WTC11 (cell line): ENCODE results near the gene GNG4. TPM values are rescaled to one million over a fixed set of nuclear protein-coding genes. Genes with fewer than 3 reads are reported as not detected.
"Not testable (repeated sequence)": the region's sequence is repeated elsewhere in the genome, so short reads cannot be mapped to it uniquely, and the experiment has no call there.

ENCODE experiments used
- ATAC-seq: fragments of 200-7000 bp; cut with Tn5 transposase; 2 replicates; pipeline ENCODE4 v1.10.0; 2021; ENCODE audit warnings: mild to moderate bottlenecking, moderate library complexity
- CTCF ChIA-PET: fragments of 300-600 bp; sonication (Branson Sonifier 250); formaldehyde crosslinking; loops from one replicate; lab custom pipeline; 2021; ENCODE audit warnings: antibody characterized with exemption; lab: Charles Lee
- POLR2A ChIA-PET: fragments of 350-600 bp; sonication (Branson Sonifier 250); formaldehyde crosslinking; loops from one replicate; lab custom pipeline; 2021; ENCODE audit warnings: antibody characterized with exemption; lab: Charles Lee
- DNase-seq: peaks from one replicate; pipeline ENCODE4 v3.0.0; 2021; ENCODE audit warnings: low spot score
- H3K27ac Mint-ChIP-seq: 2 replicates; pipeline ENCODE4 v1.8.0; 2021; ENCODE audit warnings: mixed read lengths
- H3K27me3 Mint-ChIP-seq: 2 replicates; pipeline ENCODE4 v1.8.0; 2021; ENCODE audit warnings: low read depth, mild to moderate bottlenecking, moderate library complexity, mixed read lengths
- H3K36me3 Mint-ChIP-seq: 2 replicates; pipeline ENCODE4 v1.8.0; 2021; ENCODE audit warnings: mixed read lengths
- H3K4me1 Mint-ChIP-seq: 2 replicates; pipeline ENCODE4 v1.8.0; 2022; ENCODE audit warnings: mixed read lengths
- H3K4me3 Mint-ChIP-seq: 2 replicates; pipeline ENCODE4 v1.8.0; 2021; ENCODE audit warnings: mild to moderate bottlenecking, moderate library complexity, mixed read lengths
- H3K9me3 Mint-ChIP-seq: 2 replicates; pipeline ENCODE4 v1.8.0; 2021; ENCODE audit warnings: mixed read lengths
- ELF4 ChIP-seq: sonication (generic); formaldehyde crosslinking; IDR thresholded peaks from 2 replicates; pipeline ENCODE4 v1.8.1; 2022; ENCODE audit warnings: low read depth, mild to moderate bottlenecking, moderate library complexity, missing genetic modification reagents
- FOXK1 ChIP-seq: sonication (generic); formaldehyde crosslinking; IDR thresholded peaks from 2 replicates; pipeline ENCODE4 v1.8.0; 2022; ENCODE audit warnings: mild to moderate bottlenecking, moderate library complexity, missing genetic modification reagents
- GTF2I ChIP-seq: fragments of 250-450 bp; sonication (Bioruptor Pico); conservative IDR thresholded peaks from 2 replicates; pipeline ENCODE4 v1.4.0; 2021; ENCODE audit warnings: mild to moderate bottlenecking
- HMGA2 ChIP-seq: fragments of 250-450 bp; sonication (Bioruptor Pico); IDR thresholded peaks from 2 replicates; pipeline ENCODE4 v1.4.0; 2021; ENCODE audit warnings: mild to moderate bottlenecking, moderate library complexity
- IRF2 ChIP-seq: sonication (generic); formaldehyde crosslinking; IDR thresholded peaks from 2 replicates; pipeline ENCODE4 v1.8.0; 2022; ENCODE audit warnings: low read depth, missing genetic modification reagents, borderline replicate concordance
- NR1H2 ChIP-seq: sonication (generic); formaldehyde crosslinking; IDR thresholded peaks from 2 replicates; pipeline ENCODE4 v1.9.0; 2021; ENCODE audit warnings: mild to moderate bottlenecking, moderate library complexity, missing genetic modification reagents
- SOX15 ChIP-seq: fragments of 250-450 bp; sonication (Bioruptor Pico); IDR thresholded peaks from 2 replicates; pipeline ENCODE4 v1.9.0; 2021; ENCODE audit warnings: mild to moderate bottlenecking
- TCF7 ChIP-seq: sonication (generic); formaldehyde crosslinking; IDR thresholded peaks from 2 replicates; pipeline ENCODE4 v1.8.0; 2022; ENCODE audit warnings: mild to moderate bottlenecking, low read depth, missing genetic modification reagents, moderate library complexity
- TEAD1 ChIP-seq: sonication (generic); formaldehyde crosslinking; IDR thresholded peaks from 2 replicates; pipeline ENCODE4 v1.8.0; 2022; ENCODE audit warnings: mild to moderate bottlenecking, missing genetic modification reagents
- ZBTB21 ChIP-seq: sonication (generic); formaldehyde crosslinking; IDR thresholded peaks from 2 replicates; pipeline ENCODE4 v1.8.1; 2023; ENCODE audit warnings: mild to moderate bottlenecking, missing genetic modification reagents, borderline replicate concordance
- ZNF121 ChIP-seq: sonication (generic); formaldehyde crosslinking; IDR thresholded peaks from 2 replicates; pipeline ENCODE4 v1.8.0; 2023; ENCODE audit warnings: missing genetic modification reagents
- ZNF317 ChIP-seq: sonication (generic); formaldehyde crosslinking; IDR thresholded peaks from 2 replicates; pipeline ENCODE4 v1.8.1; 2023; ENCODE audit warnings: low read depth, mild to moderate bottlenecking, moderate library complexity, missing genetic modification reagents, borderline replicate concordance
- ZNF416 ChIP-seq: fragments of 250-450 bp; sonication (Bioruptor Pico); IDR thresholded peaks from 2 replicates; pipeline ENCODE4 v1.9.0; 2021; ENCODE audit warnings: mild to moderate bottlenecking, inconsistent platforms
- total RNA-seq: library from RNA; stranded (reverse); gene quantifications from 3 replicates; pipeline ENCODE4 v1.2.3, GENCODE V29; 2021
- TF ChIP-seq, protein P1 (sequence below): sonication (generic); formaldehyde crosslinking; IDR thresholded peaks from 2 replicates; pipeline ENCODE4 v1.8.0; 2022; ENCODE audit warnings: missing genetic modification reagents
- TF ChIP-seq, protein P2 (sequence below): fragments of 250-450 bp; sonication (Bioruptor Pico); conservative IDR thresholded peaks from 2 replicates; pipeline ENCODE4 v1.9.0; 2021; ENCODE audit warnings: mild to moderate bottlenecking
- TF ChIP-seq, protein P3 (sequence below): sonication (generic); formaldehyde crosslinking; IDR thresholded peaks from 2 replicates; pipeline ENCODE4 v1.8.1; 2023; ENCODE audit warnings: mild to moderate bottlenecking, missing genetic modification reagents, moderate library complexity
- TF ChIP-seq, protein P4 (sequence below): fragments of 250-450 bp; sonication (Bioruptor Pico); IDR thresholded peaks from 2 replicates; pipeline ENCODE4 v1.8.0; 2021; ENCODE audit warnings: mild to moderate bottlenecking
- TF ChIP-seq, protein P5 (sequence below): sonication (generic); formaldehyde crosslinking; IDR thresholded peaks from 2 replicates; pipeline ENCODE4 v1.8.1; 2022; ENCODE audit warnings: missing genetic modification reagents, borderline replicate concordance

Gene GNG4
- total RNA-seq, 1 experiment from 2014 or later: 38.3 TPM

GRCh38 chr1:235573880-235574279 lies 75.7 kb downstream of the GNG4 start:
- no peaks in the 10 kb centered on the region for H3K4me1 Mint-ChIP-seq
- DNase-seq (no peak), ATAC-seq (no peak)
- H3K9me3 Mint-ChIP-seq: 0 out of 2 replicates have a peak, but pooled peaks cover 4% of the 10 kb centered on the region
- H3K36me3 Mint-ChIP-seq: peaks cover 13% of the 10 kb centered on the region
- TF ChIP-seq FOXK1 (CRISPR knock-in tag) (no peak), HMGA2 (CRISPR knock-in tag) (no peak)
- TF ChIP-seq, protein P1, sequence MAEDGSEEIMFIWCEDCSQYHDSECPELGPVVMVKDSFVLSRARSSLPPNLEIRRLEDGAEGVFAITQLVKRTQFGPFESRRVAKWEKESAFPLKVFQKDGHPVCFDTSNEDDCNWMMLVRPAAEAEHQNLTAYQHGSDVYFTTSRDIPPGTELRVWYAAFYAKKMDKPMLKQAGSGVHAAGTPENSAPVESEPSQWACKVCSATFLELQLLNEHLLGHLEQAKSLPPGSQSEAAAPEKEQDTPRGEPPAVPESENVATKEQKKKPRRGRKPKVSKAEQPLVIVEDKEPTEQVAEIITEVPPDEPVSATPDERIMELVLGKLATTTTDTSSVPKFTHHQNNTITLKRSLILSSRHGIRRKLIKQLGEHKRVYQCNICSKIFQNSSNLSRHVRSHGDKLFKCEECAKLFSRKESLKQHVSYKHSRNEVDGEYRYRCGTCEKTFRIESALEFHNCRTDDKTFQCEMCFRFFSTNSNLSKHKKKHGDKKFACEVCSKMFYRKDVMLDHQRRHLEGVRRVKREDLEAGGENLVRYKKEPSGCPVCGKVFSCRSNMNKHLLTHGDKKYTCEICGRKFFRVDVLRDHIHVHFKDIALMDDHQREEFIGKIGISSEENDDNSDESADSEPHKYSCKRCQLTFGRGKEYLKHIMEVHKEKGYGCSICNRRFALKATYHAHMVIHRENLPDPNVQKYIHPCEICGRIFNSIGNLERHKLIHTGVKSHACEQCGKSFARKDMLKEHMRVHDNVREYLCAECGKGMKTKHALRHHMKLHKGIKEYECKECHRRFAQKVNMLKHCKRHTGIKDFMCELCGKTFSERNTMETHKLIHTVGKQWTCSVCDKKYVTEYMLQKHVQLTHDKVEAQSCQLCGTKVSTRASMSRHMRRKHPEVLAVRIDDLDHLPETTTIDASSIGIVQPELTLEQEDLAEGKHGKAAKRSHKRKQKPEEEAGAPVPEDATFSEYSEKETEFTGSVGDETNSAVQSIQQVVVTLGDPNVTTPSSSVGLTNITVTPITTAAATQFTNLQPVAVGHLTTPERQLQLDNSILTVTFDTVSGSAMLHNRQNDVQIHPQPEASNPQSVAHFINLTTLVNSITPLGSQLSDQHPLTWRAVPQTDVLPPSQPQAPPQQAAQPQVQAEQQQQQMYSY (CRISPR knock-in tag): no peak
- TF ChIP-seq, protein P2, sequence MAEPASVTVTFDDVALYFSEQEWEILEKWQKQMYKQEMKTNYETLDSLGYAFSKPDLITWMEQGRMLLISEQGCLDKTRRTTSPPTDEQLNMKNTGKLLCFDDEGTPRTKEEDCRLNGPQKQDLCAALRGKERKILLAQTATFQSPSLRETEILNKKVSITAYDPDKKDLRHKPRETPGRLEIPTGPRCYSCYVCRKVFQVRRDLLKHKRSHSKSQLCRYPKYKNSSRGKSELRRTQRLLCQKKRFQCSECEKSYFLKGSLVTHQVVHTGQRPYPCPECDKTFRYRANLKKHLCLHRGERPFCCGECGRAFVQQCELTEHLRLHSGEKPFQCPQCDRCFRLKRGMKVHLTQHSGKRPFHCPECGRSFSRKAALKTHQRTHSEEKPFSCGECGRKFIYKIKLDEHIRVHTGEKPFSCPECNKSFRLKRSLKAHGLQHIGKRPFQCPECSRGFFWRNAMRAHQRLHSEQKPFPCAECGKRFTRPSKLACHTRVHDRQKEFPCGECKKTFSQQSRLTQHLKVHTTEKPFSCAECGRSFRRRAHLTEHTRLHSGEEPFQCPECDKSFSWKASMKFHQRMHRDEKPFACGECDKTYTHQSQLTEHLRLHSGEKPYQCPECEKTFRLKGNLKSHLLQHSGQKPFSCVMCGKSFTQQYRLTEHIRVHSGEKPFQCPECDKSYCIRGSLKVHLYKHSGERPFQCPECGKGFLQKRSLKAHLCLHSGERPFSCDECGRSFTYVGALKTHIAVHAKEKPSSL (CRISPR knock-in tag): no peak
- CTCF ChIA-PET: interaction anchor here (1.0 kb wide), 1 partner anchor 27 kb away, joined by 5 read pairs; no protein-coding TSS in a partner anchor
- POLR2A ChIA-PET: no interaction called here
- H3K4me3 Mint-ChIP-seq: no peak overlapping the region
- H3K27ac Mint-ChIP-seq: no peak overlapping the region
- no peaks in the 10 kb centered on the region for H3K27me3 Mint-ChIP-seq

DNA sequence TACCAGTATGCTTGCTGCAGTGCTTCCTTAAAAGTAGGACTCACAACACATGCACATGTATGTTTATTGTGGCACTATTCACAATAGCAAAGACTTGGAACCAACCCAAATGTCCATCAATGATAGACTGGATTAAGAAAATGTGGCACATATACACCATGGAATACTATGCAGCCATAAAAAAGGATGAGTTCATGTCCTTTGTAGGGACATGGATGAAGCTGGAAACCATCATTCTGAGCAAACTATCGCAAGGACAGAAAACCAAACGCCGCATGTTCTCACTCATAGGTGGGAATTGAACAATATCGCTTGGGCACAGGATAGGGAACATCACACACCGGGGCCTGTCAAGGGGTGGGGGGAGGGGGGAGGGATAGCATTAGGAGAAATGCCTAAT lies 76.6 kb downstream of the GNG4 start:
- POLR2A ChIA-PET, ATAC-seq, H3K36me3 Mint-ChIP-seq, H3K27me3 Mint-ChIP-seq, H3K4me1 Mint-ChIP-seq, H3K4me3 Mint-ChIP-seq, CTCF ChIA-PET, DNase-seq, H3K9me3 Mint-ChIP-seq, H3K27ac Mint-ChIP-seq: not testable (repeated sequence)

GRCh38 chr1:235571482-235571881 lies 78.1 kb downstream of the GNG4 start:
- DNase-seq: no peak
- H3K4me1 Mint-ChIP-seq: no peaks in the 10 kb centered on the region
- H3K36me3 Mint-ChIP-seq: 0 out of 2 replicates have a peak, but pooled peaks cover 3% of the 10 kb centered on the region
- H3K4me3 Mint-ChIP-seq: no peak overlapping the region
- TF ChIP-seq, protein P3, sequence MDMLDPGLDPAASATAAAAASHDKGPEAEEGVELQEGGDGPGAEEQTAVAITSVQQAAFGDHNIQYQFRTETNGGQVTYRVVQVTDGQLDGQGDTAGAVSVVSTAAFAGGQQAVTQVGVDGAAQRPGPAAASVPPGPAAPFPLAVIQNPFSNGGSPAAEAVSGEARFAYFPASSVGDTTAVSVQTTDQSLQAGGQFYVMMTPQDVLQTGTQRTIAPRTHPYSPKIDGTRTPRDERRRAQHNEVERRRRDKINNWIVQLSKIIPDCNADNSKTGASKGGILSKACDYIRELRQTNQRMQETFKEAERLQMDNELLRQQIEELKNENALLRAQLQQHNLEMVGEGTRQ (CRISPR knock-in tag): no peak
- TF ChIP-seq NR1H2 (no peak), ZNF121 (CRISPR knock-in tag) (no peak), ZNF317 (no peak), ZBTB21 (CRISPR knock-in tag) (no peak), IRF2 (no peak), ZNF416 (CRISPR knock-in tag) (no peak), GTF2I (no peak), SOX15 (CRISPR knock-in tag) (no peak), TCF7 (CRISPR knock-in tag) (no peak), TEAD1 (CRISPR knock-in tag) (no peak), ELF4 (no peak)
- TF ChIP-seq, protein P4, sequence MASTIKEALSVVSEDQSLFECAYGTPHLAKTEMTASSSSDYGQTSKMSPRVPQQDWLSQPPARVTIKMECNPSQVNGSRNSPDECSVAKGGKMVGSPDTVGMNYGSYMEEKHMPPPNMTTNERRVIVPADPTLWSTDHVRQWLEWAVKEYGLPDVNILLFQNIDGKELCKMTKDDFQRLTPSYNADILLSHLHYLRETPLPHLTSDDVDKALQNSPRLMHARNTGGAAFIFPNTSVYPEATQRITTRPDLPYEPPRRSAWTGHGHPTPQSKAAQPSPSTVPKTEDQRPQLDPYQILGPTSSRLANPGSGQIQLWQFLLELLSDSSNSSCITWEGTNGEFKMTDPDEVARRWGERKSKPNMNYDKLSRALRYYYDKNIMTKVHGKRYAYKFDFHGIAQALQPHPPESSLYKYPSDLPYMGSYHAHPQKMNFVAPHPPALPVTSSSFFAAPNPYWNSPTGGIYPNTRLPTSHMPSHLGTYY (CRISPR knock-in tag): no peak
- TF ChIP-seq, protein P5, sequence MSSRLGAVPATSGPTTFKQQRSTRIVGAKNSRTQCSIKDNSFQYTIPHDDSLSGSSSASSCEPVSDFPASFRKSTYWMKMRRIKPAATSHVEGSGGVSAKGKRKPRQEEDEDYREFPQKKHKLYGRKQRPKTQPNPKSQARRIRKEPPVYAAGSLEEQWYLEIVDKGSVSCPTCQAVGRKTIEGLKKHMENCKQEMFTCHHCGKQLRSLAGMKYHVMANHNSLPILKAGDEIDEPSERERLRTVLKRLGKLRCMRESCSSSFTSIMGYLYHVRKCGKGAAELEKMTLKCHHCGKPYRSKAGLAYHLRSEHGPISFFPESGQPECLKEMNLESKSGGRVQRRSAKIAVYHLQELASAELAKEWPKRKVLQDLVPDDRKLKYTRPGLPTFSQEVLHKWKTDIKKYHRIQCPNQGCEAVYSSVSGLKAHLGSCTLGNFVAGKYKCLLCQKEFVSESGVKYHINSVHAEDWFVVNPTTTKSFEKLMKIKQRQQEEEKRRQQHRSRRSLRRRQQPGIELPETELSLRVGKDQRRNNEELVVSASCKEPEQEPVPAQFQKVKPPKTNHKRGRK (CRISPR knock-in tag): no peak
- no peak for ATAC-seq
- CTCF ChIA-PET: no interaction called here
- H3K27me3 Mint-ChIP-seq: no peaks in the 10 kb centered on the region
- no peak overlapping the region for H3K27ac Mint-ChIP-seq
- H3K9me3 Mint-ChIP-seq: no peaks in the 10 kb centered on the region
- POLR2A ChIA-PET: no interaction called here
